H4 (cell line): ENCODE measurements around the gene GREB1. TPM values are rescaled to one million over a fixed set of nuclear protein-coding genes. Genes with fewer than 3 reads are reported as not detected.

Experiments
- DNase-seq: peaks from one replicate; pipeline ENCODE4 v3.0.0-alpha.2; 2015; ENCODE audit warnings: low spot score
- total RNA-seq: library from RNA; depleted of rRNA; stranded (reverse); fragments of >200 nt; shearing (Covaris generic); gene quantifications from 2 replicates; pipeline ENCODE4 v1.2.3, GENCODE V29; 2014

Gene GREB1
- total RNA-seq, 1 experiment from 2014 or later: 6.6 TPM

DNA sequence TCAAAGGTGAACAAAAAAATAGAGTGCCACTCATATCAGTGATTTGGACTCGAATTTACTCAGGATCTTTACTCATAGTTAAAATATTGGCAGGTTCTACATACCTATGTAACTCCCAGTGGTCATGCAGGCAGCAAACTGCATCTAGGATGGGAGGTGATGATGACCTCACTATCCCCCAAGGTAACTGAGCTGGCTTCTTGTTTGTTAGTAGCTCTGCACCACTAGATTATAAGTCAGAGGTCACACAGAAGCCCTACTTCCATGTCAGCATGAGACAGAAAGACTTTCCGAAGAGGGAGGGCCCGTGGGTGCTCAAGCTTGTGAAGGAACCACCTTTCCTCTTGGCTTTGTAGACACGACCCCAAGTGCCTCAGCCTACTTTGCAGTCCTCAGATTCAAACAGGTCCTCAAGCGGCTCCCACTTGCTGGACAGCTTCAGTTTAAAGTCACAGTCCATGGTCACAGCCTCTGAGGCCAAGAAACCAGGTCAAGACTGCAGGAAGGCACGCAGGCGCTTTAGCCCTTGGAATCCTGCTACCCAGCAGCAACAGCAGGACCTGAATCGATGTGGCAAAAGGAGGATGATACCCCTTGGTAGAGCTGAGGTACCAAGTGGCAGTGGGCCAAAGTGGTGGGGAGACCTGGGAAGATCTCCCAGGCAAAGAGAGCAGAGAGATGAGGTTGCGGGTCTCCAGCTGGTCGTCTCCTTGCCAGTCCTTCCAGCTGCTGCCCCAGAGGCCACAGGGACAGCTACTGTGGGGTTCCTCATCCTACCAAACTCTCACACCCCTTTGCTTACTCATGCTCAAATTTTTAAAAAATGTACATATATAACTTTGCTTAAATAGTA is 131.9 kb downstream of the GREB1 start:
- DNase-seq: no peak

GRCh38 chr2:11667194-11667593 is 133.3 kb downstream of the GREB1 start:
- no peak for DNase-seq

GRCh38 chr2:11667866-11668637 is 134.2 kb downstream of the GREB1 start:
- DNase-seq: no peak

DNA sequence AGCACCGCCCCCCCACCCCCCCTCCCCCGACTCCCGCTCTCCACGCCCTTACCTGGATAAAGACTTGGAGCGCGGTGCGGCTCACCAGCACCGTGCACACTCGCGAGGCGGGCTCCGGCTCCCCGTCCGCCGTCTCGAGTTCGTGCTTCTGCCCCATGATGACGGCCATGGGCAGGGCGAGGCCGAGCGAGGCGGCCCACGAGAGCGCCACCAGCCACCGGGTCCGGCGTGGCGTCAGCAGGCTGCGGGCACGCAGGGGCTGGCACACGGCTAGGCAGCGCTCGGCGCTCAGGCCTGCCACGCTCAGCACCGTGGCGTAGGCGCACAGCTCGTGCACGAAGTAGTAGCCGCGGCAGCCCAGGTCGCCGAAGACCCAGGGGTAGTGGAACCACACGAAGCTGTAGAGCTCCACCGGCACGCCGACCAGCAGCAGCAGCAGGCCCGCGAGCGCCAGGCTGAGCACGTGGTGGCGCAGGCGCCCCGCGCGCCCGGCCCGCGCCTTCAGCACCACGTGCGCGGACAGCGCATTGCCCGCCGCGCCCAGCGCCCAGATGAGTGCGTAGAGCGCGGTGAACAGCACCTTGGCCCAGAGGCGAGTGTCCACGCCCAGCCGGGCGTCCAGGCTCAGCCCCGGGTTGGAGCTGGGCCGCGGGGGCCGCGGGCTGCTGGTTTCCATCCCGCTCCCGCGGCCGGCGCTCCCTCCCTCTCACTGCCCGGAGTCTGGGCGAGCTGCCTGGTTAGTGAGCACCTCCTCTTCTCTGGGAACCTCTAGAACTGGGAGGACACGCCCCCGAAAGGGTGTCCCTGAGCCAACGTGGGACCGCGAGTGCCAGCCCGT is 135.8 kb downstream of the GREB1 start, which contains the start of gene NTSR2:
NTSR2 (minus strand) TSS at position 742 of the 838 bp plus-strand sequence; CDS start at position 676, 66 bp downstream.
- no peak for DNase-seq

DNA sequence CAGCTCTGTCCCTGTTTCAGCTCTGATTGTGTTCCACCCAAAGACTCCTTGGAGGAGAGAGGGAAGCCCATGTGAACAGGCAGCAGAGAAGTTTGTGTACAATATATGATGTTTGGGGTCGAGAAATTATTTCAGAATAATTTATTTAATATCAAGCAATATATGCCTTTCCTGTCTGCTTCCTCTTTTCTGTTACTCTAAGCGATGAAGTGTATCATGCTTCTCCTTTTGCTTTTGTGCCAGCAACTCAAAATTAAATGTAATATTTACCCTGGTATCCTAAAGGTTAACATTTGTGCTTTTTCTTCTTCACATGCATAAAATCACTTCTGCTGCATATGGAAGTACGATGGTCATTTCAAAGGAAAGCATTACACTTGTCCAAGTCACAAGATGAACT is 138.6 kb downstream of the GREB1 start:
- DNase-seq: no peak

GRCh38 chr2:11674983-11675382 is 141.1 kb downstream of the GREB1 start:
- no peak for DNase-seq

DNA sequence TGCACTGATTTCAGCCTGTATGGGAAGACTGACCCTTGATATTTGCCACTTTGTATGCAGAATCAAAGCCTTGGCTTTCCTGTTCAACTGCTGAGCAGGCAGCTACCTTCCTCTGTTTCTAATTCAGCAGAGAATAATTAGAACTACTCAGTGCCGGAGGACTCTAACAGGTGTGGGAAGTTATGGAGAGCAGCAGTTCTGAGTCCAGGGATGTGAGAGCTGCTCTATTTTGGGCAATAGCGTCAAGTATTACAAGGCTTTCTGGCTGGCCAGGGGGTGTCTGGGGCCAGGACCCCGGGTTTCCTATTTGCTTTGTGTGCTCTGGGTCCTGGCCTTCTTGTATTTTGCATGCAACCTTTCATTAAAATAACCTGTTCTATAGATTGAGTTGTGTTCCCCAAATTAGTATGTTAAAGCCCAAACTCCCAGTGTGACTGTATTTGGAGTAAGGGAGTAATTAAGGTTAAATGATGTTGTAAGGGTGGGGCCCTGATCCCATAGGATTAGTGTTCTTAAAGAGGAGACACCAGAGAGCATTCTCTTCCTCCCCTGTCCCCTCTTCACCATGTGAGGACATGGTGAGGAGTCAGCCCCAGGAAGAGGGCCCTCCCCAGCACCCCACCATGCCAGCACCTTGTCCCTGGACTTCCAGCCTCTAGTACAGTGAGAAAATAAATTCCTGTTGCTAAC is 141.7 kb downstream of the GREB1 start:
- DNase-seq: no peak

DNA sequence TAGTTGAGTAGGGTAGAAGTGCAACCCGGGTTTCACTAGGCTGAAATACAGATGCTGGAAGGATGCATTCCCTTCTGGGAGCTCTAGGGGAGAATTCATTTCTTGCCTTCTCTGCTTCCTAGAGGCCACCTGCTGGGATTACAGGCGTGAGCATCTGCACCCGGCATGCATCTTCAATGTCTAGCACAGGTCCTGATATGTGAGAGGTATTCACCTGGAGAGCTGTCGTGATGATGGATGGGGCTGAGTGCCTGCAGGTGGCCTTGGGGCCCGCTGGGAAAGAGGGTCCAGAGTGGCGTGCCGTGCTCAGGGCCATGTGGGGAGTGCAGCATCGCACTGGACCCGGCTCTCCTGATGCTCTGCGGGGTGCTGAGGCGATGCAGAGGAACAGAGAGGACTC is 142.8 kb downstream of the GREB1 start:
- no peak for DNase-seq

- DNase-seq: no peak
Measured at GRCh38 chr2:11677136-11678055, 143.6 kb downstream of the GREB1 start.

GRCh38 chr2:11678306-11678960 is 144.6 kb downstream of the GREB1 start:
- no peak for DNase-seq

DNA sequence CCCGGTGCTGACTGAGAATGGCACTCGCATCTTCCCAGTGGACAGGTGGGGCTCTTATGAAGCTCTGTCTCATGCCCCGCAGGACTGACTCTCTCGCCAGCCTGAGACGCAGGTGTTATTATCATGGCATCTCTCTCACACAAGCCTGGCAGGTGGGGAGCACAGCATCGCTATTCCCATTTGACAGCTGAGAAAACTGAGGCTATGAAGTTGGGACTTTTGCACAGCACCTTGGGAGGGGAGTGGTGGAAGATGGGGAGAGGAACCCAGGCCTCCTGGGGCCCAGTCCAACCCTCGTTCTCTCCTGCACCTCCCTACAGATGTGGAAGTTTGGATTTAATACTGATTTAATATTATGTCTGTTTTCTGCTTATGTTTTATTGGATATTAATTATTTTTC is 145.2 kb downstream of the GREB1 start:
- DNase-seq: no peak

- DNase-seq: no peak
Measured at GRCh38 chr2:11679486-11680181, 145.8 kb downstream of the GREB1 start.

GRCh38 chr2:11680182-11680900 is 146.5 kb downstream of the GREB1 start:
- DNase-seq: no peak

- no peak for DNase-seq
Measured at GRCh38 chr2:11680901-11681721, 147.3 kb downstream of the GREB1 start.

- DNase-seq: no peak
Measured at GRCh38 chr2:11681722-11682589, 148.1 kb downstream of the GREB1 start.

DNA sequence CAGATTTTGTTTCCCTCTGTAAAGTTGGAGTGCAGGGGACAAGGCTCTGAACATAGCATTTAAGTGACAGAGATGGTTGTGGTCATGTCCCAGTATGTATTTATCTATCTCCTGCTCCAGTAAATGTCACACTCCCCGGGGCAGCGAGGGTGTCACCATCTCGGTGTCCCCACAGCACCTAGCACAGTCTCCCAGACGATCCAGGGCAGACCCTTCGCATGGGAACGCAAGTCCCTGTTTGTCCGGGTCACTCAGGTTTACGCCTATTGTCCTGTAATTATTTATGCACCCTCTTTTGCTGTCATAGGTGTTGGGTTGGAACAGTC is 148.7 kb downstream of the GREB1 start:
- DNase-seq: no peak

- no peak for DNase-seq
Measured at GRCh38 chr2:11683476-11683875, 149.6 kb downstream of the GREB1 start.
